Mammary epithelial cell (primary cell): ENCODE results near the gene CHEK1.

Source experiments
- CTCF ChIP-seq, 2 donors: IDR thresholded peaks in 1 of 2; conservative IDR thresholded peaks in 1 of 2; 2 replicates each; pipeline ENCODE4 v1.5.1; 2011 to 2012; ENCODE audit warnings: inconsistent platforms in 2 of 2, low read length in 2 of 2, mild to moderate bottlenecking in 2 of 2, control low read depth in 1 of 2, low read depth in 1 of 2; ENCODE audit not compliant: insufficient read depth in 1 of 2; ENCODE audit errors: extremely low read depth in 1 of 2
- EZH2 ChIP-seq: IDR thresholded peaks from 2 replicates; pipeline ENCODE4 v1.6.1; 2012; ENCODE audit warnings: low read length, inconsistent platforms, borderline replicate concordance

GRCh38 chr11:125675196-125675595 is 50.2 kb downstream of the CHEK1 start:
- TF ChIP-seq CTCF (conservative IDR thresholded peaks at IDR 0.05 in 1 of 2, IDR thresholded peaks at IDR 0.05 in 1 of 2; ENCODE audit: extremely low read depth in 1 of 2, insufficient read depth in 1 of 2, low read depth in 1 of 2, low read length in 2 of 2) (no peak), EZH2 (no peak)
